ENCODE data around the gene AFF3. TPM values are rescaled to one million over a fixed set of nuclear protein-coding genes. Genes with fewer than 3 reads are reported as not detected.

The AFF3 gene
- total RNA-seq, 1 experiment from 2014 or later = 0.05 TPM

DNA sequence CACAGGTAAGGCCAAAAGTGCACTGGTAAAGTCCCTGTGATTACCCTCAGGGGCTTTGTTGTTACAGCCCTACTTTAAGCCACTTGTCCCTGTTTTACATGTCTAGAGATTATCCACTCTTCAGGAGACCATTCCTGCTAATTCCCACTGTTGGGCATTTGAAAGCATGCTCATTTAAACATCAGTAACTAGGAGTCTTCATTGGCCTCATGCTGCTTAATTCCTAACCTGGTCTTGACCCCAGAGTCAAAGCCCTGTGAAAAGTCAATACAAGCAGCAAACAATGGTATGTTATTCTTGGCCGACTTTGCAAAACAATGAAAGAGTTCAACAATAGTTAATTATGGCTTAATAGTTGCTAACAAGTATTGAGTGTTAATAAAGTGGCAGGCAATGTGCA lies 23.2 kb downstream of the AFF3 start:
- no TSS peak for BruUV-seq (replicated peaks)
- no peaks in the 10 kb centered on the region for H3K4me1 ChIP-seq
- intact Hi-C loops (cut with micrococcal nuclease; ENCODE audit: unreplicated experiment) = no loop called here
- Mint-ChIP-seq H3K9me3 (ENCODE audit: unreplicated experiment) (peaks cover 10% of the 10 kb centered on the region), H3K4me3 (ENCODE audit: unreplicated experiment) (no peak overlapping the region), H3K36me3 (ENCODE audit: insufficient read depth, unreplicated experiment) (no peaks in the 10 kb centered on the region), H3K27me3 (ENCODE audit: insufficient read depth, unreplicated experiment) (no peaks in the 10 kb centered on the region), H3K27ac (ENCODE audit: unreplicated experiment) (no peak overlapping the region), H3K4me1 (ENCODE audit: low read depth, unreplicated experiment) (no peaks in the 10 kb centered on the region)
- no peak for DNase-seq
- H3K4me3 ChIP-seq (ENCODE audit: low read depth, low read length) = no peak overlapping the region
- CTCF ChIA-PET = no interaction called here
- POLR2A ChIA-PET = no interaction called here
- H3K9me3 ChIP-seq = no peaks in the 10 kb centered on the region
- H3K36me3 ChIP-seq (ENCODE audit: control insufficient read depth, insufficient read depth, low read length) = no peaks in the 10 kb centered on the region
- no peak for TF ChIP-seq CTCF (IDR thresholded peaks at IDR 0.05; ENCODE audit: insufficient read depth in 1 of 2, low read depth in 1 of 2, low read length in 1 of 2, severe bottlenecking in 1 of 2, unreplicated experiment in 1 of 2)
- H3K27me3 ChIP-seq (replicated peaks; ENCODE audit: control insufficient read depth, insufficient read depth, low read length) = no peaks in the 10 kb centered on the region

GRCh38 chr2:100113990-100114433 lies 28.4 kb downstream of the AFF3 start:
- Mint-ChIP-seq H3K9me3 (ENCODE audit: unreplicated experiment) (peaks cover 10% of the 10 kb centered on the region), H3K36me3 (ENCODE audit: insufficient read depth, unreplicated experiment) (no peaks in the 10 kb centered on the region), H3K4me3 (ENCODE audit: unreplicated experiment) (no peak overlapping the region), H3K27me3 (ENCODE audit: insufficient read depth, unreplicated experiment) (peaks cover 6% of the 10 kb centered on the region), H3K27ac (ENCODE audit: unreplicated experiment) (no peak overlapping the region), H3K4me1 (ENCODE audit: low read depth, unreplicated experiment) (no peaks in the 10 kb centered on the region)
- H3K36me3 ChIP-seq (ENCODE audit: control insufficient read depth, insufficient read depth, low read length) = no peaks in the 10 kb centered on the region
- no TSS peak for BruUV-seq (replicated peaks)
- no peaks in the 10 kb centered on the region for H3K9me3 ChIP-seq
- POLR2A ChIA-PET = no interaction called here
- H3K4me3 ChIP-seq (ENCODE audit: low read depth, low read length) = no peak overlapping the region
- no peak for TF ChIP-seq CTCF (IDR thresholded peaks at IDR 0.05; ENCODE audit: insufficient read depth in 1 of 2, low read depth in 1 of 2, low read length in 1 of 2, severe bottlenecking in 1 of 2, unreplicated experiment in 1 of 2)
- CTCF ChIA-PET = no interaction called here
- no peaks in the 10 kb centered on the region for H3K4me1 ChIP-seq
- intact Hi-C loops (cut with micrococcal nuclease; ENCODE audit: unreplicated experiment) = no loop called here
- H3K27me3 ChIP-seq (replicated peaks; ENCODE audit: control insufficient read depth, insufficient read depth, low read length) = no peaks in the 10 kb centered on the region; the same call in none of the 2 replicates
- DNase-seq = no peak

DNA sequence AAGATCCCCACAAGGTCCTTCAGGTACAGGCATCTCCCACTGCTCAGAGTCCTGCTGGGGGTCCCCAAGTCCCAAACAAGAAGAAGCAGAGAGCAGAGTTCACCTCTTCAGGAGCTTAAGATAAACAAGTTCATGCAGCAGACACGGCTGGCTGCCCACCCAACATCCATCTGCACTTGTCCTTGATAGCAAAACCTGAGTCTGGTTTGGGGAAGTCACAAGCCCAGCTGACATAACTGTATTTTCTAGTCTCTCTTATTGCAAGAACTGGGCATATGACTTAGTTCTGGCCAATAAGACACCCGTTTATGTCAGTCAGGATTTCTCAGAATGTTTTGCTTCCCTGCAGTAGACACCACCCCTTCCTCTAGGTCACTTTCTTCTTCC lies 31.8 kb downstream of the AFF3 start:
- intact Hi-C loops (cut with micrococcal nuclease; ENCODE audit: unreplicated experiment) = no loop called here
- Mint-ChIP-seq H3K27ac (ENCODE audit: unreplicated experiment) (no peak overlapping the region), H3K27me3 (ENCODE audit: insufficient read depth, unreplicated experiment) (peaks cover 22% of the 10 kb centered on the region), H3K4me3 (ENCODE audit: unreplicated experiment) (no peak overlapping the region), H3K9me3 (ENCODE audit: unreplicated experiment) (no peaks in the 10 kb centered on the region), H3K36me3 (ENCODE audit: insufficient read depth, unreplicated experiment) (no peaks in the 10 kb centered on the region), H3K4me1 (ENCODE audit: low read depth, unreplicated experiment) (no peaks in the 10 kb centered on the region)
- ChIA-PET CTCF (no interaction called here), POLR2A (no interaction called here)
- no peak for DNase-seq
- Histone ChIP-seq H3K4me1 (no peaks in the 10 kb centered on the region), H3K4me3 (ENCODE audit: low read depth, low read length) (no peak overlapping the region), H3K36me3 (ENCODE audit: control insufficient read depth, insufficient read depth, low read length) (no peaks in the 10 kb centered on the region), H3K27me3 (replicated peaks; ENCODE audit: control insufficient read depth, insufficient read depth, low read length) (peaks cover 2% of the 10 kb centered on the region), H3K9me3 (no peaks in the 10 kb centered on the region)
- BruUV-seq (replicated peaks) = no TSS peak
- no peak for TF ChIP-seq CTCF (IDR thresholded peaks at IDR 0.05; ENCODE audit: insufficient read depth in 1 of 2, low read depth in 1 of 2, low read length in 1 of 2, severe bottlenecking in 1 of 2, unreplicated experiment in 1 of 2)
